ENCODE data around the gene SNRNP70.

The SNRNP70 gene

GRCh38 chr19:49148044-49148682, 62.9 kb downstream of the SNRNP70 start:
- DNase-seq (ENCODE audit: low spot score), result no peak

GRCh38 chr19:49148784-49149651, 63.8 kb downstream of the SNRNP70 start:
- peak; percentile 94 for DNase-seq (ENCODE audit: low spot score)

- peak; percentile 82 for DNase-seq (ENCODE audit: low spot score)
Measured at GRCh38 chr19:49149652-49150105, 64.4 kb downstream of the SNRNP70 start.

- DNase-seq (ENCODE audit: low spot score), result peak; percentile 92
Measured at GRCh38 chr19:49150106-49150943, 65.1 kb downstream of the SNRNP70 start.

- DNase-seq (ENCODE audit: low spot score), result no peak
Measured at GRCh38 chr19:49150944-49151243, 65.6 kb downstream of the SNRNP70 start.

- peak; percentile 97 for DNase-seq (ENCODE audit: low spot score)
Measured at GRCh38 chr19:49151267-49152118, 66.2 kb downstream of the SNRNP70 start.

- no peak for DNase-seq (ENCODE audit: low spot score)
Measured at GRCh38 chr19:49152119-49152550, 66.9 kb downstream of the SNRNP70 start.

- DNase-seq (ENCODE audit: low spot score), result no peak
Measured at GRCh38 chr19:49153167-49153809, 68.0 kb downstream of the SNRNP70 start.

- no peak for DNase-seq (ENCODE audit: low spot score)
Measured at GRCh38 chr19:49154279-49154678, 69.0 kb downstream of the SNRNP70 start.

GRCh38 chr19:49155005-49155819, 70.0 kb downstream of the SNRNP70 start, which contains the start of gene HRC:
HRC (minus strand) TSS chr19:49155396; CDS start chr19:49155237, 159 bp downstream.
- no peak for DNase-seq (ENCODE audit: low spot score)

- DNase-seq (ENCODE audit: low spot score), result no peak
Measured at GRCh38 chr19:49155820-49156346, 70.6 kb downstream of the SNRNP70 start.

- peak; percentile 79 for DNase-seq (ENCODE audit: low spot score)
Measured at GRCh38 chr19:49157445-49158224, 72.4 kb downstream of the SNRNP70 start, which contains the start of gene TRPM4. TRPM4 (plus strand) TSS chr19:49157792; CDS start chr19:49157867, 75 bp downstream.

All from SW480 (cell line).